Measurements from ENCODE around the gene VWA7.

Gene VWA7

DNA sequence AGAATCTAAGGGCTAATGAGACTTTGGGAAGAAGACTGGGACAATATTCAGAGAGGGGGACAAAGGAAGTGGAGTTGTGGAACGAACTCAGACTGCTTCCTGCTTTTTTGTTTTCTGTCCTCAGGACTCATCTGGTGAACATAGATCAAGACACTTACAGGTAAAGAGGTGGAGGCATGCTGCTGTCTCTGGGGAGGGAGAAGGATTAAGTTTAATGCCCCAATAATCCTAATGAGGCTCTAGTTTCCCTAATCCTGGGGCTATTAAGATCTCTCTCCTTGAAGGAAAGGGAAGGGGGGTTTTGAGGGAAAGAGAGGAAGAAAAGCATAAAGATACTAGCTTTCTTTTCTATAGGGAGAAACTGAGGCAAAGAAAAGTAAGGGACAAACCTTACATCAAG is 32.7 kb downstream of the VWA7 start:
- no peak for DNase-seq

DNA sequence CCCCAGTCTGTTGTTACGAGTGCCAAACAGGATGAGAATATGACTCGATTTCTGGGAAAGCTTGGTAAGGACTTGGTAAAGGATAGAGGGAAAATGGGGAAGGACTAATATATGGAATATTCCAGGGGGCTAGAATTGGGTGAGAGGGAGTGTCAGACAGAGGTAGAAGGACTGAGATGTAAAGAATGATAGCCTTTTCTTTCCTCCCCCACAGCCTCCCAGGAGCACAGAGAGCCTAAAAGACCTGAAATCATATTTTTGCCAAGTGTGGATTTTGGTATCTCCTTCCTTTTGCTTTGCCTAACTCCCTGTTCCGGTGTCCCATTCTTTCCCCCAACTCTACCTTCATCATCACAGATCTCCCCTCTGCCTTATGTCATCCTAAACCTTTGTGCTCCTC is 34.2 kb downstream of the VWA7 start:
- DNase-seq = no peak

DNA sequence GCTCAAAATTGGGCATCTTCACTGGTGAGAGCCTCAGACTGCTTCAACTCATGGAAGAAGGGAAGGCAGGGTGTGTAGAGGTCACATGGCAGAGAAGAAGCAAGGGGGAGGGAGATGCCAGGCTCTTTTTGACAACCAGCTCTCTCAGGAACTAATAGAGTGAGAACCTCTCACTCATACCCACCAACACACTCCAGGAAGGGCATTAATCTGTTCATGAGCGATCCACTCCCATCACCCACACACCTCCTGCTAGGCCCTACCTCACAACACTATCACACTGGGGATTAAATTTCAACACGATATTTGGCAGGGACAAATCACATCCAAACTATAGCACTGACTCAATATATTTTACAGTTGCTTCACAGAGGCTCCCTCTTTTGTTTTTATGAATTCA is 35.3 kb downstream of the VWA7 start:
- no peak for DNase-seq

DNA sequence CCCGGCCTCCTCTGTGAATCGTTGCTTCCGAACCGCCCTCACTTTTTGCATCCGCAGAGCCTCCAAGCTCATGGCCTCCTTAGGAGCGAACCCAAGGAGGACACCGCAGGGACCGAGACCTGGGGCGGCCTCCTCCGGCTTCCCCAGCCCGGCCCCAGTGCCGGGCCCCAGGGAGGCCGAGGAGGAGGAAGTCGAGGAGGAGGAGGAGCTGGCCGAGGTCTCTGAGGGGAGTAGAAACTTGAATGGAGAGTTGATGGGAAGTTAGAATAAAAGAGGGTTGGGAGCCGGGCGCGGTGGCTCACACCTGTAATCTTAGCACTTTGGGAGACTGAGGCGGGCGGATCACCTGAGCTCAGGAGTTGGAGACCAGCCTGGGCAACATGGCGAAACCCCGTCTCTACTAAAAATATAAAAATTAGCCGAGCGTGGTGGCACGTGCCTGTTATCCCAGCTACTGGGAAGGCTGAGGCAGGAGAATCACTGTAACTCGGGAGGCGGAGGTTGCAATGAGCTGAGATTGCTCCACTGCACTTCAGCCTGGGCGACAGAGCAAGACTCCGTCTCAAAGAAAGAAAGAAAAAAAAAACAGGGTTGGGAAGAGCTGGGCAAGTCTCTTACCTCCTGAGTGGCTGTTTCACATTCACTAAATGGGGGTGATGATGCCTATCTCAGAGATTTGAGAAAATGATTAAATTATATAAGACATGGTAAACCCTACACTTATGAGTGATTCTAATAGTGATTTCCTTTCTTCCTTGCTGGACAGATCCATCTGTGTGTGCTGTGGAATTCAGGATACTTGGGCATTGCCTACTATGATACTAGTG is 36.5 kb downstream of the VWA7 start:
- DNase-seq = no peak

DNA sequence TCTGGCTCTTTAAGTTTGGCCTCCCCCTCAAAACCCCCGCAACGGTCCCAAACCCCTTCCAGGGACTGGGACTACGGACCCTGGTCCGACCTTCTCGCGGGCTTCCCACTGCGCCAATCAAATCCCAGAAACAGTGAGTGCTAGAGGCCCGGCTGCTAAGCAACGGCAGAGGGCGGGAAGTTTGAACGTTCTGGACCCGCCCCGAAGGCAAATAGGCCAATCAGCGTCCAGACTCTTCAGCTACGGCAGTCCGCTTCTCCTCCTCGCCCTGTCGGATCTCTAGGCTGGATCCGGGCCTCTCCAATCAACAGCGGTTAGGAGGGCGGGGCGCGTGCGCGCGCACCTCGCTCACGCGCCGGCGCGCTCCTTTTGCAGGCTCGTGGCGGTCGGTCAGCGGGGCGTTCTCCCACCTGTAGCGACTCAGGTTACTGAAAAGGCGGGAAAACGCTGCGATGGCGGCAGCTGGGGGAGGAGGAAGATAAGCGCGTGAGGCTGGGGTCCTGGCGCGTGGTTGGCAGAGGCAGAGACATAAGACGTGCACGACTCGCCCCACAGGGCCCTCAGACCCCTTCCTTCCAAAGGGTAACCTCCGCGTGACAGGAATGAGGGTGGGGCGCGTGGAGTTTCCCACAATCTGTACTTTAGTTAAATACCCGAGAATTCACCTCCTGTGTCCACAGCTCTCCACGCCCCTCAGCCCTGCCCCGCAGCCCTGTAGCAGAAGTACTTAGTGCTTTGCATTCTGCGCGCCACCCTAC is 37.3 kb downstream of the VWA7 start, which contains the start of gene MSH5:
TSS of gene MSH5 (plus strand) at position 367 of the 758 bp plus-strand sequence. CDS start 462 bp downstream, outside the sequence.
- DNase-seq = peak; percentile 96

DNA sequence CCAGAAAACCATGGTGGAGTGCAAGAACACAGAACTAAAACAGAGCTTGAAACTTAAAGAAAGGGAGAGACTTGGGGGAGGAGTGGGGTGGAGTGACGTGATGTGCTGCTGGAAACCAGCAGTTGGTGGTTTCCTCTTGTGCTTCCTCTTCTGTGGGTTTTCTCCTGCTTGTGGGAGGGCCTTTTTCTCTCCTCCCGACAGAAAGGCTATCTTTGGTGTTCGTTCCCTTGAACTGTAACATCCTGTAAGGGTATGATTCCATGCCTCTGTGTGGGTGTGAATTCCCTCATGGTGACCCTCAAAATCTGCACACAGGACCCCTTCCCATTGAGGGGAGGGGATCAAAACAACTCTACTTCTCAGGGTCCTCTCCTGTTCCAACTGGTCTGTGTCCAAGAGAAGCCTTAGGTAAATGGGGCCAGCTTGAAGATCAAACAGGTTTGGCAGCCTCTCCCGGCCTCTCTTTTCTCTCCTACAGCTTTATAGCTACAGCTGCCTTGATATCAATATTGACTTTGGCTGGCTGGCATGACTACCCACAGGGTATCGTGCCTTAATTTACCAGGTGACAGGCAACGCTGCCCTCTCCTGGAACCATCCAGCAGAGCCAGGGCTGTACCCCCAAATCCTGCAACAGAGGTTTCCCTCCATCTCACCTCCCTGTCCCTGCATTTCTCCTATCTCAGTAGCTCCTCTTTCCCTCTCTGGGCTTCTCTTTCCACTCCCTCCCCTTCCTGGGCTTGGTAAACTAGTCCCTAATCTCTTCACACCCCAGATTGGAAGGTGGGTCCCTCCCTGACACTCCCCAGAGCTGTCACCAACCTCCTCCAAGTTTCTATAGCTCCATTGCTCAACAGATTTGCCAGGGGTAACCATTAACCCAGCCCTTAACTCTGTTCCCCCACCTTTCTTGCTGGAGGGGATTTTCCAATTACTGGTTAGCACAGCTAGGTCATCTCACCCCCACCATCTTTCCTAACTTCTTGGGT is 38.8 kb downstream of the VWA7 start:
- DNase-seq = peak; percentile 38

DNA sequence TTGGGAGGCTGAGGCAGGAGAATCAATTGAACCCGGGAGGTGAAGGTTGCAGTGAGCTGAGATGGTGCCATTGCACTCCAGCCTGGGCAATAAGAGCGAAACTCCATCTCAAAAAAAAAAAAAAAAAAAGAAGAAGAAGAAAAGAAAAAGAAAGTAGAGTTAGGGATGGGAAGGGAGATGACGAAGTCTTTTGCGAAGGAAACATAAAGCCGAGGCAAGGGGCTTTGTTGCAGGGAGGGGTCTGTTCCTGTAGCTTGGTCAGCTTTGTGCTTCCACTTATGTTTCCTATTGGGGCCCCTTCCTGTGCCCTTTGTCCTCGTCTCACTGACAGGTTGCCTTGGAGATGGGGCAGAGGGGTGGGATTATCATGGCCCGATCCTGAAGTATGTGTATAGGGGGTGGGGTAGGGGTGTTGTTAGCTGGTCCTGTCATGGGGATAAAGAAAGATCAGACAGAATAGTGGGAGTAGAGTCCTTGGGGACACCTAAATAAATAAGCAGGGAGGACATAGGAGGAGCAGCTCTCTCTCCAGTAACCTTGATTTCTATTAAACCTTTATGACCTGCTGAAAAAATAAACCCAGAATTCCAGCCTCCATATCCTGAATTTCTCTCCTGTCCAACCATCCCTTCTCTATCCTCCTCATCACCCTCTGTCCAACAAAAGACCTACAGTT is 39.7 kb downstream of the VWA7 start:
- DNase-seq = no peak

DNA sequence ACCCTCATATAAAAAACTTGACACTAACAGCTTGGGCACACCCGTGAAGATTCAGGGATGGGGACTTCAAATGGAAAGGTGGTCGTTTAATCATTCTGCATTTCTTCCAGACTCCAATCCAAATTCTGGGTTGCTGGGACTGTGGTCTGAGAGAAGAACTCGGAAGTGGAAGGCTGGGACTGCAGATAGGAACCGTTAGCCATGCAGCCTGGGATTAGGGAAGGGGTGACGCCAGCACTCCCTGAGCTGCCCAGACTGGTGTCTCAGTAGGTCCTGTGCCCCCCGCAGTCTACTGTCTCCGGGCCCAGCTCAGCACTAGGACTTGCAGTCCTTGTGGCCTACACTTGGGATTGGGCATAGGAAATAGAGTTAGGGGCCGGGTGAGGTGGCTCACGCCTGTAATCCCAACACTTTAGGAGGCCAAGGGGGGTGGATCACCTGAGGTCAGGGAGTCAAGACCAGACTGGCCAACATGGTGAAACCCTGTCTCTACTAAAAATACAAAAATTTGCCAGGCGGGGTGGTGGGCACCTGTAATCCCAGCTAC is 40.3 kb downstream of the VWA7 start:
- DNase-seq = no peak

DNA sequence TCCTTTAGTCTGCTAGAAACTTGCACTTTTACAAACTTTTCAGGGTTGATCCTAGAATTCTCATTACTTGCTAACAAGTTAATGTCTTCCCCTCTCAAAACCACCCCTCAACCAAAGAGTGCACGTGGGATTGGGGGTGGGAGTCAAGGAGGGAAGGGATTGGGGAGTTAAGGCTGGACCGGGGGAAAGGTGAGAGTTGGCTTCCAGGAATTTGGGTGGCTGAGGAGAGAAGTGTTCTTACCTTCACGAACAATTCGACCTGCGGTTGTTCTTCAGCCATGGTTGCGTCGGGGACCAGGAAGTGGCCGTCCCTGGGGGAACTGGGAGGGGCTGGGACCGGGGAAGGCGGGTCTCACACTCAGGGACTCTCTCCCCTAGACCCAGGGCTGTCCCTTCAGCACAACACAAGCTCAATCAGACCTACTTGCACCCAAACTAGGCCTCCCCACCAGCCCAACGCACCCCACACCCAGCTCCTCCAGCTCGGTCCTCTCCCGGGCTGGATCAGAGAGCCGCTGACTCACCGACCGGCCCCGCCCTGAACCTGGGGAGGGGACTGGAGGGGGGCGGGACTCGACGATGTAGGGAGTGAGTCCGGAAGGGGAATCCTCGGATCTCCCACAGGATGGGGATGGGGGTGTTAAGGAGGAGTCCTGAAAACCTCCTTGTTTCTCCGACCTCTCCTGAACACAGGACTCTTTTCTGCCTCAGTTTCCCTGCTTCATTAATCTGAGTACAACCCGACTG is 40.9 kb downstream of the VWA7 start, which contains the start of gene CLIC1:
TSS of gene CLIC1 (minus strand) at position 510 of the 747 bp plus-strand sequence. CDS start at position 280, 230 bp downstream.
- DNase-seq = peak; percentile 82

DNA sequence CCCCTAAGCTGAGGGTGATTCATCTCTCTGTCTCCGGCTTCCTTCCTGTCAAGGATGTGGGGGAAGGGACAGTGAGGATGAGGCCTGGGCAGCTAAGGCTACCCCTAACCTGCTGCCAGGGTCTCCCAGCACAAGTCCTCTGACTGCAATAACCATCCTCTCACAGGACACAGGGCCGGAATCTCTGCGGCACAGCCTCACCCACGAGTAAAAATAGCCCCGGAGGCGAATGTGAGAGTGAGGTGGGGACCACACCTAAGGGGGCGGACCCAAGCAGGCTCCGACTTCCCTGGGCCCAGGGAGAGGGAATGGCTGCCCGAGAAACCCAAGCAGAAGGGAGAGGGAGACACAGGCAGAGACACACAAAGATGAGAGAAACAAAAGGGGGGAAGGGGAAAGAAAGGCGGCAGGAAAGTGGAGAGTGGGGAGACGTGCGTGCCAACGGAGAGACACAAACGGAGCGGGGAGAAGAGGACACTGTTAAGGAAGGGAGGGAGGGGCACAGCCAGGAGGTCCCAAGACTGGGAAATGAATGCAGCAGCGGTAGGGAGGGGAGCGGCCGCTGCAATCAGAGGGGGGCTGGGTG is 42.2 kb downstream of the VWA7 start:
- peak; percentile 60 for DNase-seq

DNA sequence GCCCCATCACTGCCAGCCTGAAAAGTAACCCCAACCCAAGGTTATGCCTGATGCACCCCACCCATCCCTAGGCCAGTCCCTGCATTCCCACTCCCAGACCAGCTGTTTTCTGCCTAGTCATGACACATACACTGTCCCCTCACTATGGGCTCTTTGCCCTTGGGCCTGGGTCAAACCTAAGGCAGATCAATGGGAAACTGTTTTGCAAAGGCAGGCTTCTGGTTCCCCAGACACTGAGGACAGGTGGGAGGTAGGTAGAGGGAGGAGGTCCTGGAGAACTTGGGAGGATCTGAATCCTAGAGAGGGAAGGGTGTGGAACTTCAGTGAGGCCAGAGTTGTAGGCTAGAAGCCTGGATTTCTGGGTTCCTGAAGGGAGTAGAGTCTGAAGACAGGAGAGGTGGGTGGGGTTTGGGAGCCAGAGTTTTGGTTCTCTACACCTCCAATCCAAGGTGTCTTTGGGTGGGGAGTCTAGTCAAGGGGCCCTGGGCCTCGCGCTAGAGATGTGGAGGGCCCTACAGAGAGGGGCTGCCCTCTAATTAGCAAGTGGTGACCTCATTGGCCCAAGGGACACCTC is 42.8 kb downstream of the VWA7 start:
- no peak for DNase-seq

DNA sequence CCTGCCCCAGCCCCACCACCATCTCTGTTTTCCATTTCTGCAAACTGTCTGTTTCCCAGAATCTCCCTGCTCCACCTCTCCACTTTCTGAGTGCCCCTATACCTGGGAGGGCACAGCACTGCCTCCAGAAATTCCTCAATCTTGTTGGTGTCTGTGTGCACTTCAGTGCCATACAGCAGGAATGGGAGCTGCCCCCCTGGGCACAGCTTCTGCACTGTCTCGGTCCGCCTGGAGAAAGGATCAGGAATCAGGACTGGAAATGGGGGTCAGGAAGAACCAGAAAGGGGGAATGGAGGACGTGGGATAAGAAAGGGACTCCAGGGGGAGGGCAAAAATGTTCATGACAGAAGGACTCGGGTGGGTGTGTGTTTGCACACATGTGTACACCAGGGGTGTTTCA is 43.4 kb downstream of the VWA7 start:
- no peak for DNase-seq

DNA sequence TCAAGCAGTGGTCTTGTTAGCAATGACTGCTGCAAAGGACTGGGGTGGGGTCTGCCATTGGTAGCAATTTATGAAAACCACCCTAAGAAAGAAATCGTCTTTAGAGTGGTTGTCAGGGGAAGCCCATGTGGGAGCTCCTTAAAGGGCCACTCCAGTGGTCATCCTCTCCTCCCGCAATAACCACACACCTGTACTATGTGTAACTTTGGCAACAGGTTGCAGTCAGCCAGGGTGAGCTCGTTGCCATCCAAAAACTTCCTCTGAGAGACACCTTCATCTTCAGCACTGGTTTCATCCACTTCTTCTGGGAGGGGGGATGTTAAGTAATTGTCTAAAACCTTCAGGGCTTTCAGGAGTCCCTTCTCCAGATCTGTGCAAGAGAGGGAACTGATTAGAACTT is 45.1 kb downstream of the VWA7 start:
- no peak for DNase-seq

DNA sequence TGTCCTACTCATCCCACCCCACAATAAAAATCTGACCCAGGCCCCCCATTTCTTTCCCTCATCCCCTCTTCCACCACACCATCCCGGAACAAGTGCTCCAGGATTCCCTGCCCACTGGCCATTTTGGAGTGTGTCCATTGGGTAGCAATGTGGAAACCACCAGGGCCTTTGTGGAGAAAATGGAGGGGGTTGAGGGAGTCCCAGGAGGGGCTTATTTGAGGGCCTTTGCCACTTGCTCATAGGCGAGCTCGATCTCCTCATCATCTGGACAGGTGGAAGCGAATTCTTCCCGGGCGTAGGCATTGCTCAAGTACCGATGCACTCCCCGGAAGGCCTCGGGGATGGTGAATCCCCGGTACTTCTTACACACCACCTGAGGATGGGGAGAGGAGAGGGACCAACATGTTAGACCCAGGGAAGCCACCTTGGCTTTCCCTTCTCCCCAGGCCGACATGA is 46.5 kb downstream of the VWA7 start:
- DNase-seq = no peak

DNA sequence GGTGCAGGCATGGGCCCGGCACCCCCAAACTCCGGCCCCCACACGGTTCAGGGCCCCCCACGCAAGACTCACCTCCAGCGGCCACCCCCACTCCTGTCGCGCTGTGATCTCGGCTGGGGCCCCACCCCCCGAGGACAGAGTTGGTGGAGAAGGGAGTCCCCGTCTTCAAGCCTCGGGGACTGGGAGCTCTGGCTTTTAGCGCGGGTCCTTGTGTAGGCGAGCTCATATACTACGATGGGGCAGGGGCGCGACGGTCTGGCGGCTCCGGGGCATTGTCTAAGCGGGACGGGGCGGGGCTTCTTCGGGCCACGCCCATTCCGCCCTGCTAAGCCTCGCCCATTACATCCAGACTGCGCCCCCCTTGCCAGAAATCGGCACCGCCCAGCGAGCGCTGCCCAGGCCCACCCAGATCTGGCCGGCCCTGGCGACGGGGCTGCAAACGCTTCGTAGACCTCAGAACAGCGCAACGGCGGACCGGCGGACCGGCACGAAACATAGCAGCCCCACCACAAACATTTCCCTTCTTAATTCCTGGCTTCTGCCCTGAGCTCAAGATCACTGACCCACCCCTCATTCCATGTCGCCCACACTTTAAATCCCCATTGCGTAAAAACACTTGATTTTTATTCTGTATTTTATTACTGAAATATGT is 47.0 kb downstream of the VWA7 start:
- DNase-seq = peak; percentile 80

DNA sequence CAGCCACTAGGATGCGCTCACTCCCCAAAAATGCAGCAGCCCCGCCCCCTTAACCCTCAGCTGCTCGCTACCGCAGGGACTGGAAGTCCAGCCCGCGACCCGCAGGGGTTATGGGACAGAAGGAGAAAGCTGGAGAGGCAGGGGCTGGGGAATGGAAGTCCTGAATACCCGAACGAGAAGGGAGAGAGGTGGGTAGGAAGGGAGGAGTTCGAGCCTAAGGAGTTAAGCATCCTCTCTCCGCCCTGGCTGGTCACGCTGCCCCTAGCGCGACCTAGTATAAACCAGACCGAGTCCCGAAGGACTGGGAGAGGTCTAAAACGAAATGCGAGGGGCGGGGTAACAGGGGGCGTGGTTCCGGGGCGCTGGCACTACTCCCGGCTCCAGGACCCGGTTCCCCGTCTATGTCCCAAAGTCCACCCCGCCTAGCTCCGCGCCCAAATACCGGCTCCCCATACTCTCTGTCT is 47.6 kb downstream of the VWA7 start:
- DNase-seq = peak; percentile 83

DNA sequence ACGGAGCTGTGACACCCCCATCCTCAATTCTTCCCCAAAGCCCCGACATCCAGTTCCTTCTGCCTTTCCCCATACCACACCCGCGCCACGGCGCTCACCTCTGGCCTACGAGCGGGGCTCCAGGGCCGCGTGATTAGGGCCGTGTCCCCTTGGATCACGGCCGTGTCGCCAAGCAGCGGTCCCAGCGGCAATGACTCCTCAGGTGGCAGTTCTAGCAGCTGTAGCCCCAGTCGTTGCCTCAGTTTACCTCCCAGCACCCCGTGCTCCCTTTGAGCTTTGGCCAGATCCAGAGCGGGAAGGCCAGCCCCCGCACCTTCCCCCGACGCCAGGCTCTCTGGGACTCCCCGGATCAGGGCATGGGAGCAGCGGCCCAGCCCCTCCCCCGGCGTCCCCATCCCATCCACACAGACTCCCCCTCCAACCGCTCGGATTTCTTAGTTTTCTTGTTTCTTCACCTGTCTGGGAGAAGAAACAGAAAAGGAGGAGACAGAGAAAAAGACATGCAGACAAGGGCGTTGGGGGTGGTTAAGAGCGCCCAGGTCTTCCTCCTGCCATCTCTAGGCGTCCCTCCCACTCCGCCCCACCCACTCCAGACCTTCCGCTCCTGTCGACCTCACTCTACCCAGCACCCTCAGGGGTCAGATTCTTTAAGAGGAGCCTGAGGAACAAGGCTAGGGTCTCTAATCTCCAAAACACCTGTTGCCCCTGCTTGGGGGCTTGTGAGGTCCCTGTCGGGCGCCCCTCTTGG is 48.2 kb downstream of the VWA7 start, which contains the start of gene DDAH2:
TSS of gene DDAH2 (minus strand) at position 533 of the 748 bp plus-strand sequence. CDS start at position 395, 138 bp downstream.
- DNase-seq = no peak

All from amniotic stem cell (primary cell).